Tibial artery (tissue), 4 donors: ENCODE measurements around the gene GGTLC1.

ENCODE experiments used
- DNase-seq, 2 donors: peaks; one replicate each; pipeline ENCODE4 v3.0.0-alpha.2; 2019
- H3K27ac ChIP-seq, 2 donors: fragments of 200-600 bp; sonication (generic) in 1 of 2; 1 replicate in 1 of 2; 2 replicates in 1 of 2; pipeline ENCODE4 v1.5.1; 2018 to 2019; ENCODE audit warnings: mild to moderate bottlenecking in 1 of 2
- H3K27me3 ChIP-seq, 2 donors: fragments of 200-600 bp; sonication (generic) in 1 of 2; one replicate each; pipeline versions ENCODE4 v1.5.1 to v1.6.0; 2016 to 2019
- H3K36me3 ChIP-seq, 3 donors: fragments of 200-600 bp; sonication (generic) in 2 of 3; one replicate each; pipeline ENCODE4 v1.5.1; 2016 to 2019; ENCODE audit warnings: mild to moderate bottlenecking in 2 of 3
- H3K4me1 ChIP-seq, 4 donors: fragments of 200-600 bp; sonication (generic) in 2 of 4; 1 replicate in 3 of 4; 2 replicates in 1 of 4; pipeline ENCODE4 v1.5.1; 2016 to 2019
- H3K4me3 ChIP-seq, 2 donors: fragments of 200-600 bp; sonication (generic) in 1 of 2; 1 replicate in 1 of 2; 2 replicates in 1 of 2; pipeline ENCODE4 v1.5.1; 2018 to 2019; ENCODE audit warnings: mild to moderate bottlenecking in 2 of 2
- H3K9me3 ChIP-seq, 3 donors: fragments of 200-600 bp; sonication (generic) in 1 of 3; one replicate each; pipeline ENCODE4 v1.5.1; 2016 to 2019
- CTCF ChIP-seq, 2 experiments: fragments of 200-600 bp in 1 of 2; fragments of 450-650 bp in 1 of 2; IDR thresholded peaks; one replicate each; pipeline ENCODE4 v1.5.1; 2017 to 2019; ENCODE audit warnings: antibody characterized with exemption in 2 of 2, mild to moderate bottlenecking in 1 of 2, moderate library complexity in 1 of 2
- intact Hi-C: fragments of 100-400 bp; cut with DNase I; formaldehyde crosslinking; loops from one replicate; pipeline ENCODE4 v1.15.0; 2023; ENCODE audit warnings: low total_unique reads

GGTLC1 gene

GRCh38 chr20:23974966-23975365 lies 13.6 kb downstream of the GGTLC1 start:
- H3K4me1 ChIP-seq = no peaks in the 10 kb centered on the region
- no peaks in the 10 kb centered on the region for H3K36me3 ChIP-seq
- H3K27ac ChIP-seq = no peak overlapping the region
- intact Hi-C loops = no loop called here
- no peak for TF ChIP-seq CTCF (IDR thresholded peaks at IDR 0.05)
- H3K27me3 ChIP-seq = peaks cover 0 to 8% of the 10 kb centered on the region in 2 donors
- H3K4me3 ChIP-seq = no peak overlapping the region
- no peaks in the 10 kb centered on the region for H3K9me3 ChIP-seq
- no peak for DNase-seq

- peaks cover 0 to 8% of the 10 kb centered on the region in 2 donors for H3K27me3 ChIP-seq
- no peak for DNase-seq
- no peak for TF ChIP-seq CTCF (IDR thresholded peaks at IDR 0.05)
- no peaks in the 10 kb centered on the region for H3K36me3 ChIP-seq
- no peaks in the 10 kb centered on the region for H3K9me3 ChIP-seq
- no peak overlapping the region for H3K4me3 ChIP-seq
- no peak overlapping the region for H3K27ac ChIP-seq
- H3K4me1 ChIP-seq = no peaks in the 10 kb centered on the region
- intact Hi-C loops = no loop called here
Measured at GRCh38 chr20:23971310-23971709, 17.3 kb downstream of the GGTLC1 start.

GRCh38 chr20:23970049-23970448 lies 18.5 kb downstream of the GGTLC1 start:
- no peak overlapping the region for H3K4me3 ChIP-seq
- TF ChIP-seq CTCF (IDR thresholded peaks at IDR 0.05) = no peak
- no peaks in the 10 kb centered on the region for H3K36me3 ChIP-seq
- peaks cover 0 to 8% of the 10 kb centered on the region in 2 donors for H3K27me3 ChIP-seq
- intact Hi-C loops = no loop called here
- H3K4me1 ChIP-seq = no peaks in the 10 kb centered on the region
- H3K27ac ChIP-seq = no peak overlapping the region
- no peak for DNase-seq
- no peaks in the 10 kb centered on the region for H3K9me3 ChIP-seq

- Histone ChIP-seq H3K27me3 (no peaks in the 10 kb centered on the region), H3K4me1 (no peaks in the 10 kb centered on the region), H3K27ac (no peak overlapping the region), H3K36me3 (no peaks in the 10 kb centered on the region), H3K9me3 (no peaks in the 10 kb centered on the region), H3K4me3 (no peak overlapping the region)
- TF ChIP-seq CTCF (IDR thresholded peaks at IDR 0.05) = no peak
- DNase-seq = no peak
- intact Hi-C loops = no loop called here
Measured at GRCh38 chr20:23967616-23967979, 21.0 kb downstream of the GGTLC1 start.

GRCh38 chr20:23966927-23967615 lies 21.5 kb downstream of the GGTLC1 start:
- H3K36me3 ChIP-seq = no peaks in the 10 kb centered on the region
- H3K4me1 ChIP-seq = no peaks in the 10 kb centered on the region
- intact Hi-C loops = no loop called here
- H3K27me3 ChIP-seq = no peaks in the 10 kb centered on the region
- H3K4me3 ChIP-seq = no peak overlapping the region
- no peak for DNase-seq
- no peak for TF ChIP-seq CTCF (IDR thresholded peaks at IDR 0.05)
- H3K27ac ChIP-seq = no peak overlapping the region
- no peaks in the 10 kb centered on the region for H3K9me3 ChIP-seq

GRCh38 chr20:23966298-23966697 lies 22.3 kb downstream of the GGTLC1 start:
- intact Hi-C loops = no loop called here
- H3K9me3 ChIP-seq = no peaks in the 10 kb centered on the region
- H3K4me3 ChIP-seq = no peak overlapping the region
- no peaks in the 10 kb centered on the region for H3K27me3 ChIP-seq
- TF ChIP-seq CTCF (IDR thresholded peaks at IDR 0.05) = no peak
- no peak overlapping the region for H3K27ac ChIP-seq
- H3K4me1 ChIP-seq = no peaks in the 10 kb centered on the region
- H3K36me3 ChIP-seq = no peaks in the 10 kb centered on the region
- no peak for DNase-seq
